ENCODE data around the gene ITPK1.

- no peak for TF ChIP-seq JUNB (IDR thresholded peaks at IDR 0.05; ENCODE audit: unreplicated experiment)
- TF ChIP-seq, protein P1, sequence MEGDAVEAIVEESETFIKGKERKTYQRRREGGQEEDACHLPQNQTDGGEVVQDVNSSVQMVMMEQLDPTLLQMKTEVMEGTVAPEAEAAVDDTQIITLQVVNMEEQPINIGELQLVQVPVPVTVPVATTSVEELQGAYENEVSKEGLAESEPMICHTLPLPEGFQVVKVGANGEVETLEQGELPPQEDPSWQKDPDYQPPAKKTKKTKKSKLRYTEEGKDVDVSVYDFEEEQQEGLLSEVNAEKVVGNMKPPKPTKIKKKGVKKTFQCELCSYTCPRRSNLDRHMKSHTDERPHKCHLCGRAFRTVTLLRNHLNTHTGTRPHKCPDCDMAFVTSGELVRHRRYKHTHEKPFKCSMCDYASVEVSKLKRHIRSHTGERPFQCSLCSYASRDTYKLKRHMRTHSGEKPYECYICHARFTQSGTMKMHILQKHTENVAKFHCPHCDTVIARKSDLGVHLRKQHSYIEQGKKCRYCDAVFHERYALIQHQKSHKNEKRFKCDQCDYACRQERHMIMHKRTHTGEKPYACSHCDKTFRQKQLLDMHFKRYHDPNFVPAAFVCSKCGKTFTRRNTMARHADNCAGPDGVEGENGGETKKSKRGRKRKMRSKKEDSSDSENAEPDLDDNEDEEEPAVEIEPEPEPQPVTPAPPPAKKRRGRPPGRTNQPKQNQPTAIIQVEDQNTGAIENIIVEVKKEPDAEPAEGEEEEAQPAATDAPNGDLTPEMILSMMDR (conservative IDR thresholded peaks at IDR 0.05; ENCODE audit: low read depth in 2 of 2) = no peak
- TF ChIP-seq, protein P2, sequence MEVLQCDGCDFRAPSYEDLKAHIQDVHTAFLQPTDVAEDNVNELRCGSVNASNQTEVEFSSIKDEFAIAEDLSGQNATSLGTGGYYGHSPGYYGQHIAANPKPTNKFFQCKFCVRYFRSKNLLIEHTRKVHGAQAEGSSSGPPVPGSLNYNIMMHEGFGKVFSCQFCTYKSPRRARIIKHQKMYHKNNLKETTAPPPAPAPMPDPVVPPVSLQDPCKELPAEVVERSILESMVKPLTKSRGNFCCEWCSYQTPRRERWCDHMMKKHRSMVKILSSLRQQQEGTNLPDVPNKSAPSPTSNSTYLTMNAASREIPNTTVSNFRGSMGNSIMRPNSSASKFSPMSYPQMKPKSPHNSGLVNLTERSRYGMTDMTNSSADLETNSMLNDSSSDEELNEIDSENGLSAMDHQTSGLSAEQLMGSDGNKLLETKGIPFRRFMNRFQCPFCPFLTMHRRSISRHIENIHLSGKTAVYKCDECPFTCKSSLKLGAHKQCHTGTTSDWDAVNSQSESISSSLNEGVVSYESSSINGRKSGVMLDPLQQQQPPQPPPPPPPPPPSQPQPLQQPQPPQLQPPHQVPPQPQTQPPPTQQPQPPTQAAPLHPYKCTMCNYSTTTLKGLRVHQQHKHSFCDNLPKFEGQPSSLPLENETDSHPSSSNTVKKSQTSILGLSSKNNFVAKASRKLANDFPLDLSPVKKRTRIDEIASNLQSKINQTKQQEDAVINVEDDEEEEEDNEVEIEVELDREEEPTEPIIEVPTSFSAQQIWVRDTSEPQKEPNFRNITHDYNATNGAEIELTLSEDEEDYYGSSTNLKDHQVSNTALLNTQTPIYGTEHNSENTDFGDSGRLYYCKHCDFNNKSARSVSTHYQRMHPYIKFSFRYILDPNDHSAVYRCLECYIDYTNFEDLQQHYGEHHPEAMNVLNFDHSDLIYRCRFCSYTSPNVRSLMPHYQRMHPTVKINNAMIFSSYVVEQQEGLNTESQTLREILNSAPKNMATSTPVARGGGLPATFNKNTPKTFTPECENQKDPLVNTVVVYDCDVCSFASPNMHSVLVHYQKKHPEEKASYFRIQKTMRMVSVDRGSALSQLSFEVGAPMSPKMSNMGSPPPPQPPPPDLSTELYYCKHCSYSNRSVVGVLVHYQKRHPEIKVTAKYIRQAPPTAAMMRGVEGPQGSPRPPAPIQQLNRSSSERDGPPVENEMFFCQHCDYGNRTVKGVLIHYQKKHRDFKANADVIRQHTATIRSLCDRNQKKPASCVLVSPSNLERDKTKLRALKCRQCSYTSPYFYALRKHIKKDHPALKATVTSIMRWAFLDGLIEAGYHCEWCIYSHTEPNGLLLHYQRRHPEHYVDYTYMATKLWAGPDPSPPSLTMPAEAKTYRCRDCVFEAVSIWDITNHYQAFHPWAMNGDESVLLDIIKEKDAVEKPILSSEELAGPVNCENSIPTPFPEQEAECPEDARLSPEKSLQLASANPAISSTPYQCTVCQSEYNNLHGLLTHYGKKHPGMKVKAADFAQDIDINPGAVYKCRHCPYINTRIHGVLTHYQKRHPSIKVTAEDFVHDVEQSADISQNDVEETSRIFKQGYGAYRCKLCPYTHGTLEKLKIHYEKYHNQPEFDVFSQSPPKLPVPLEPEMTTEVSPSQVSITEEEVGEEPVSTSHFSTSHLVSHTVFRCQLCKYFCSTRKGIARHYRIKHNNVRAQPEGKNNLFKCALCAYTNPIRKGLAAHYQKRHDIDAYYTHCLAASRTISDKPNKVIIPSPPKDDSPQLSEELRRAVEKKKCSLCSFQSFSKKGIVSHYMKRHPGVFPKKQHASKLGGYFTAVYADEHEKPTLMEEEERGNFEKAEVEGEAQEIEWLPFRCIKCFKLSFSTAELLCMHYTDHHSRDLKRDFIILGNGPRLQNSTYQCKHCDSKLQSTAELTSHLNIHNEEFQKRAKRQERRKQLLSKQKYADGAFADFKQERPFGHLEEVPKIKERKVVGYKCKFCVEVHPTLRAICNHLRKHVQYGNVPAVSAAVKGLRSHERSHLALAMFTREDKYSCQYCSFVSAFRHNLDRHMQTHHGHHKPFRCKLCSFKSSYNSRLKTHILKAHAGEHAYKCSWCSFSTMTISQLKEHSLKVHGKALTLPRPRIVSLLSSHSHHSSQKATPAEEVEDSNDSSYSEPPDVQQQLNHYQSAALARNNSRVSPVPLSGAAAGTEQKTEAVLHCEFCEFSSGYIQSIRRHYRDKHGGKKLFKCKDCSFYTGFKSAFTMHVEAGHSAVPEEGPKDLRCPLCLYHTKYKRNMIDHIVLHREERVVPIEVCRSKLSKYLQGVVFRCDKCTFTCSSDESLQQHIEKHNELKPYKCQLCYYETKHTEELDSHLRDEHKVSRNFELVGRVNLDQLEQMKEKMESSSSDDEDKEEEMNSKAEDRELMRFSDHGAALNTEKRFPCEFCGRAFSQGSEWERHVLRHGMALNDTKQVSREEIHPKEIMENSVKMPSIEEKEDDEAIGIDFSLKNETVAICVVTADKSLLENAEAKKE (CRISPR knock-in tag; IDR thresholded peaks at IDR 0.05) = no peak
- no peak for TF ChIP-seq POLR2AphosphoS5 (IDR thresholded peaks at IDR 0.05; ENCODE audit: low read depth)
- no peak for TF ChIP-seq STAT1 (IDR thresholded peaks at IDR 0.05; ENCODE audit: unreplicated experiment)
- TF ChIP-seq REST (IDR thresholded peaks at IDR 0.05; ENCODE audit: unreplicated experiment) = no peak
- TF ChIP-seq CREB1 (CRISPR knock-in tag; IDR thresholded peaks at IDR 0.05; ENCODE audit: low read depth) = no peak
- TF ChIP-seq EZH2phosphoT487 (IDR thresholded peaks at IDR 0.05; ENCODE audit: unreplicated experiment) = no peak
- no peak for TF ChIP-seq EZH2 (IDR thresholded peaks at IDR 0.05; ENCODE audit: low read depth, unreplicated experiment)
Measured at GRCh38 chr14:92895352-92895878, 220.3 kb downstream of the ITPK1 start.

All from GM23338 (cell line).